ENCODE results near the gene CTIF.

The CTIF gene

DNA sequence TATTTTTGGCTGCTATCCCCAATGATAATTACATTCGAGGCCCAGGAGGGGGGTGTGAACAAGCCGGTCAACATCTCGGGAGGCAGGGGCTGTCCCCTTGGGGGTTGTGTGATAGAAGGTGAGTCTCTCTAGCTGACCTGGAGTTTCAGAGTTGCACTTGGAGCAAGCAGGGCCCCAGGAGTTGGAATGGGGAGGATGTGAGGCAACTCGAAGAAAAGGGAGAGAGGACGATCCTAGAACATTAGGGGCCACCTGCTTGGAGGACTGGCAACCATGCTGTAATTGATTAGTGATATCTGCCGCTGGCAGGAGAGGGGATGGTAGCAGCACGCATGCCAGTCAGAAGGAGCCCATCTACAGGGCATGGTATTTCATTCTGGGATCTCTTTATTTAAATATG is 122.6 kb downstream of the CTIF start:
- Histone ChIP-seq H3K9ac (ENCODE audit: low read depth, low read length) (no peak overlapping the region), H3K27me3 (ENCODE audit: control insufficient read depth, insufficient read depth, low read length) (no peaks in the 10 kb centered on the region), H3K9me3 (ENCODE audit: control insufficient read depth, insufficient read depth, low read length) (0 out of 2 replicates have a peak, but pooled peaks cover 4% of the 10 kb centered on the region), H3K36me3 (ENCODE audit: control insufficient read depth, insufficient read depth, low read length) (peaks cover 11% of the 10 kb centered on the region), H3K4me3 (ENCODE audit: low read depth, low read length) (no peak overlapping the region), H3K27ac (ENCODE audit: low read depth, low read length) (no peak overlapping the region), H3K4me1 (ENCODE audit: control insufficient read depth, insufficient read depth, low read length) (0 out of 2 replicates have a peak, but pooled peaks cover 2% of the 10 kb centered on the region)

DNA sequence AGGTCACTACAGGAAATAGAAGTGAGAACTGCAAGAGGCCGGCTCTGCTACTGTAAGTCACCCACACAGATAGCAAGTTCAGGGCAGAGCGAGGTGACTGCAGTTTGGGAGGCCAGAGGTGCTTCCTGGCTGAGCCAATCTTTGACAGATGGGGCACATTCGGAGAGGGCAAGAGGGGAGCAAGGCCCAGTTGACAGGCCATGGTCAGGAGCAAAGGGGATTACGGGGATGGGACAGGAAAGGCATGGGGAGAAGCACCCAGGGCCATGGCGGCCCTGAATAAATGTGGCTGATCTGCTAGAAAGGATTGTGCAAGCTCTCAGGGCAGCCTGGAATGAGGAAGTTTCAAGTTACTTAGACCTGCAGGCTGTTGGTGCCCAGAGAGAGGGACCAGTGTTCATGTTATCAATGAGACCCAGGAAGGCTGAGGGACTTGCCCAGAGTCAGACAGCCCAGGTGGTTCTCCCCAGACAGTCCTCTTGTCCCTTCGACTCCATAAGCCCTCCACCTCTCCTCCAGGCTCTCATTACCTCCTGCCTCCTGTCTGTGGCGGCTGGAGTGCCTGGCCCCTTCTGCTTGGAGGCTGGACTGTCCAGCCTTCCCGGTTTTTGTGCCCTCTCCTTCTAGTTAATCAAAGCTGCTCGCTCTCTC is 123.3 kb downstream of the CTIF start:
- Histone ChIP-seq H3K4me1 (ENCODE audit: control insufficient read depth, insufficient read depth, low read length) (0 out of 2 replicates have a peak, but pooled peaks cover 2% of the 10 kb centered on the region), H3K9me3 (ENCODE audit: control insufficient read depth, insufficient read depth, low read length) (0 out of 2 replicates have a peak, but pooled peaks cover 4% of the 10 kb centered on the region), H3K27me3 (ENCODE audit: control insufficient read depth, insufficient read depth, low read length) (no peaks in the 10 kb centered on the region), H3K36me3 (ENCODE audit: control insufficient read depth, insufficient read depth, low read length) (peaks cover 11% of the 10 kb centered on the region), H3K4me3 (ENCODE audit: low read depth, low read length) (no peak overlapping the region), H3K27ac (ENCODE audit: low read depth, low read length) (no peak overlapping the region), H3K9ac (ENCODE audit: low read depth, low read length) (no peak overlapping the region)

DNA sequence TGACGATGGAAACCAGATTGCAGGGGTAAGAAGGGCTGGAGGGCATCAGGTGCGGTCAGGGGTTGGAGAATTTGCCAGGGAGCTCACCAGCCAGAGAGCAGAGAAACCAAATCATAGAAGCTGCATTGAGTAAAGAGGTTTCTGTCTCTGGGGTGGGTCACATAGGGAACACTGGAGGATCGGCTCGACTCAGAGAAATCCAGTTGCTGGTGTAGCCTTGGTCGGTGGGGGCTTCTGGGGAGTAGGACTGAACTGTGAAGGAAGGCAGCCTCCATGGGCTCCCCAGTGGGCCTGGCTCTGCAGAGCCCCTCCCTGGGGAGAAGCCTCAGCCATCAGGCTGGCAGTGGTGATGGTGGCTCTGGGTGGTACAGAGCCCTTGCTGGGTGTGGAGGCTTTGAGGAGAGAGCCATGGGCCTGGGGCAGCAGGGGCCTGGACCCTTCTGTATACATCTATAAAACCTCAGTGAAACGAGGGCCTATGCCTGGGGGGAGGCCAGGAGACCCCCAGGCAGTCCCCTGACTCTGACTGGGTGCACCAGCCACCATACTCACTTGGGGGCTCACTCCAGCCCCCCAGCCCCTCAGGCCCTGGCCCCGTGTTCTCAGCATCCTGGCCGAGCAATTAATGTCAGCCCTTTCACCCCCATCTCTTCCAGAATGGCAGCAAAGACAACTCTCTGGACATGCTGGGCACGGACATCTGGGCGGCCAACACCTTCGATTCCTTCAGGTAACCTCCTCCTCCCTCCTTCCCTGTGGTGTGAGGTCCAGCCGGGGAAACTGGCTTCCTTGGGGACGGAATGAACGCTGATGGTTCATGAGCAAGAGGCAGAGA is 124.5 kb downstream of the CTIF start:
- Histone ChIP-seq H3K27me3 (ENCODE audit: control insufficient read depth, insufficient read depth, low read length) (no peaks in the 10 kb centered on the region), H3K9ac (ENCODE audit: low read depth, low read length) (no peak overlapping the region), H3K9me3 (ENCODE audit: control insufficient read depth, insufficient read depth, low read length) (0 out of 2 replicates have a peak, but pooled peaks cover 3% of the 10 kb centered on the region), H3K27ac (ENCODE audit: low read depth, low read length) (no peak overlapping the region), H3K36me3 (ENCODE audit: control insufficient read depth, insufficient read depth, low read length) (peaks cover 11% of the 10 kb centered on the region), H3K4me3 (ENCODE audit: low read depth, low read length) (no peak overlapping the region), H3K4me1 (ENCODE audit: control insufficient read depth, insufficient read depth, low read length) (0 out of 2 replicates have a peak, but pooled peaks cover 2% of the 10 kb centered on the region)

DNA sequence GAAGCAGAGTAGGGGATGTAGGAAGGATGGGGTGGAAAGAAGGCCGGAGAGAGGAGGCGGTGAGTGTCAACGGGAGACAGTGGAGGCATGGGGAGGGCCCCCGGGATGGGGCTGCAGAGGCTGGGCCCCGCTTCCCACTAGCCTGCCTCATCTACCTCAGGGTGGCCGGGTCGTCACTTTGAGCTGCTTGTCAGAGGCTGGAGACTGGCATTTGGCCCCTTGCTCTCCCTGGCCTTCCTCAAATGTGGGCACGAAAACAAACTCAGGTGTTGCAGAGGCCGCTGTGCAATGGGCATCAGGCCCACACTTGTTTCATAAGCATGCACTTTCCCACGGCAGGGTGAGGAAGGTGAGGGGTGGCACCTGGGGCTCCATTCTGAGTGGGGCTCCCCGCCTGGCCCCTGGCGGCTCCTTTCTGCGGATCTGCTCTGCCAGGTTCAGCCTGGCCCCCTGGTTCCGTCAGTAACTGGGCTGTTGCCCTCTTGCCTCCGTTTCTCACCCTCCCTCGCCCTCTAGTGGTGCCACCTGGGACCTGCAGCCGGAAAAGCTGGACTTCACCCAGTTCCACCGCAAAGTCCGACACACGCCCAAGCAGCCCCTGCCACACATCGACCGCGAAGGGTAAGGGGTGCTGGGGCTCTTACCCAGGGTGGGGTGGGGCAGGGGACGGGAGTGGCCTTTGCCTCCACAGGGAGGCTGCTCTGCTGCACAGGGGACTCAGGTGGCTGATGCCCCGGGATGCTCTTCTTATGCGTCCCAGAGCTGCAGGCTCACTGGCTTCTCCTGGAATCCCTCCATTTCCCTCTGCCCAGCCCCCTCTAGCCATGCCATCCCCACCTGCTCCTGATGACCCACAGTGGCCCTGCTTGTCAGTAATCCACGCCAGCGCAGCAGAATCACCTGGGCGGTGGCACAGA is 125.4 kb downstream of the CTIF start:
- Histone ChIP-seq H3K27ac (ENCODE audit: low read depth, low read length) (no peak overlapping the region), H3K9ac (ENCODE audit: low read depth, low read length) (no peak overlapping the region), H3K4me1 (ENCODE audit: control insufficient read depth, insufficient read depth, low read length) (0 out of 2 replicates have a peak, but pooled peaks cover 2% of the 10 kb centered on the region), H3K9me3 (ENCODE audit: control insufficient read depth, insufficient read depth, low read length) (0 out of 2 replicates have a peak, but pooled peaks cover 2% of the 10 kb centered on the region), H3K36me3 (ENCODE audit: control insufficient read depth, insufficient read depth, low read length) (peaks cover 11% of the 10 kb centered on the region), H3K4me3 (ENCODE audit: low read depth, low read length) (no peak overlapping the region), H3K27me3 (ENCODE audit: control insufficient read depth, insufficient read depth, low read length) (no peaks in the 10 kb centered on the region)

DNA sequence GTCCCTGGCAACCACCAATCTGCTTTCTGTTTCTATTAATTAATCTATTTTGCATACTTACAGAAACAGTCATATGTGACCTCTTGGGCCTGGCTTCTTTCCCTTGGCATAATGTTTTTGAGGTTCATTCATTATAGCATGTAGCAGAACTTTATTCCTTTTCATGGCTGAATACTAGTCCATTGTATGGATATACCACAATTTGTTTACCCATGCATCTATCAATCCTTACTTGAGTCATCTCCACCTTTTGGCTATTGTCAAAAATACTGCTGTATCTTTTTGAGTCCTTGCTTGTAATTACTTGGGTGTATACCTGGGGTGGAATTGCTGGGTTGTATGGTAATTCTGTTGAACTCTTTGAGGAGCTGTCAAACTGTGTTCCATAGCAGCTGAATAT is 126.8 kb downstream of the CTIF start:
- no peaks in the 10 kb centered on the region for H3K27me3 ChIP-seq (ENCODE audit: control insufficient read depth, insufficient read depth, low read length)
- no peak overlapping the region for H3K4me3 ChIP-seq (ENCODE audit: low read depth, low read length)
- 0 out of 2 replicates have a peak, but pooled peaks cover 2% of the 10 kb centered on the region for H3K9me3 ChIP-seq (ENCODE audit: control insufficient read depth, insufficient read depth, low read length)
- H3K36me3 ChIP-seq (ENCODE audit: control insufficient read depth, insufficient read depth, low read length): peaks cover 13% of the 10 kb centered on the region
- no peak overlapping the region for H3K27ac ChIP-seq (ENCODE audit: low read depth, low read length)
- H3K4me1 ChIP-seq (ENCODE audit: control insufficient read depth, insufficient read depth, low read length): 0 out of 2 replicates have a peak, but pooled peaks cover 2% of the 10 kb centered on the region
- no peak overlapping the region for H3K9ac ChIP-seq (ENCODE audit: low read depth, low read length)

DNA sequence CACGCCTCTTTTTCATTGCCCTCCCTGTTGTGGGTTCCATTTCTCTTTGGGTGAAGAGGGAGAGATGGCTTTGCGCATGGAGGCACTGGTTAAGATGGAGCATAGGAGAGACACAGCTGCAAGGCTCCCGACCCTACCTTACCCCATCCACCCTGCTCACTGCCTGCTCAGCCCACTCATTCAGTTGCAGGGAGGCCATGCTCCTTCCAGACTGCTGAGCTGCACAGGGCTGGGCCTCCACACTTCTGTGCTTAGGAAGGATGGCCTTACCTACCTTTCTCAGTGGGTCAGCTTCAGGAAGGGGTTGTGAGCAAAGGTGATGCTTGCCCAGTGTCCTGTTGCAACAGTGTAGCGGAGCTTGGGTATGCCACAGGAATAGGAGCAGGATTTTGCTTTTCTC is 127.8 kb downstream of the CTIF start:
- Histone ChIP-seq H3K27ac (ENCODE audit: low read depth, low read length) (no peak overlapping the region), H3K4me3 (ENCODE audit: low read depth, low read length) (no peak overlapping the region), H3K9ac (ENCODE audit: low read depth, low read length) (no peak overlapping the region), H3K9me3 (ENCODE audit: control insufficient read depth, insufficient read depth, low read length) (peaks cover 11% of the 10 kb centered on the region), H3K27me3 (ENCODE audit: control insufficient read depth, insufficient read depth, low read length) (no peaks in the 10 kb centered on the region), H3K36me3 (ENCODE audit: control insufficient read depth, insufficient read depth, low read length) (peaks cover 23% of the 10 kb centered on the region), H3K4me1 (ENCODE audit: control insufficient read depth, insufficient read depth, low read length) (0 out of 2 replicates have a peak, but pooled peaks cover 2% of the 10 kb centered on the region)

DNA sequence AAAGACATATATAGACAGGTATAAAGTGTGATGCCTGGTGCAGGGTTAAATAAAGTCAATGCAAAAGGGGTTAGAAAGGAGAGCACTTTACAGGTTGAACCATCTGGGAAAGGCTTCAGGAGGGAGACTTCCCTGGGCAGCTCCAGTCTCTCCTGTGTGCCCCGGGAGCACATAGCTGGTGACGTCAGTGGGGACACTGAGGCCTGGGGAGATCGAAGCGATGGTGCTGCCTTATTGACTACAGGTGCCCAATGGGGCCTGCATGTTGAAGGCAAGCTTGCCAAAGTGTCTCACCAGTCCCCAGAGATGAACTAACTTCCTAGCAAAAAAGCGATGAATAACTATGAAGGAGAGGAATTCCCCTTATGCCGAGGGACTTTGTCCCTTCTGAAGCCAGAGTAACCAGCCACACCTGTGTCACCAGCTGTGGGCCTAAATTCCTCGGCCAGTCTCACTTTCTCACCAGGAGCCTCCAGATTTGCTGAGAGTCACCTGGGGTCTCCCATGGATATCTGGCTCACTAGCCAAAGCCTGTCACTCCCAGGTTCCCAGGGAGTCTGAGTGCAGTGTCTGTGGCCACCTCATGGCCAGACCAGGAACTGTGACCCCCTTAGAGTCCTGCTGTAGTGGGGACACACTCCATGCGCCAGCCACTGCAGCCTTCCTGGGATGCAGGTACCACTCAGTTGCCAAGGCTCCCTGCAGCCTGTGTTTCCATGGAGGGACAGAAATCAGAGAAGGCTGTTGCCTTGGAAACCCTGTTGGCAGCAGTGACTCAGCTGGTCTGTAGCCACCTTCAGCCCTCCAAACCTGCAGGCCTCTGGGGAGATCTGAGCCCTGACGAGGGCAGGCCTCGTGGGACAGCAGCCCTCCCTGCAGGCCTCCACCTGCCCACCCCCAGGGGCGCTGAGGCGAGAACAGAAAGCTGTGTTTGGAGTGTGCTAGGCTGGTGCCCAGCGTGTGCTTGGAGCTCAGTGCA is 128.7 kb downstream of the CTIF start:
- Histone ChIP-seq H3K36me3 (ENCODE audit: control insufficient read depth, insufficient read depth, low read length) (peaks cover 24% of the 10 kb centered on the region), H3K9ac (ENCODE audit: low read depth, low read length) (no peak overlapping the region)

DNA sequence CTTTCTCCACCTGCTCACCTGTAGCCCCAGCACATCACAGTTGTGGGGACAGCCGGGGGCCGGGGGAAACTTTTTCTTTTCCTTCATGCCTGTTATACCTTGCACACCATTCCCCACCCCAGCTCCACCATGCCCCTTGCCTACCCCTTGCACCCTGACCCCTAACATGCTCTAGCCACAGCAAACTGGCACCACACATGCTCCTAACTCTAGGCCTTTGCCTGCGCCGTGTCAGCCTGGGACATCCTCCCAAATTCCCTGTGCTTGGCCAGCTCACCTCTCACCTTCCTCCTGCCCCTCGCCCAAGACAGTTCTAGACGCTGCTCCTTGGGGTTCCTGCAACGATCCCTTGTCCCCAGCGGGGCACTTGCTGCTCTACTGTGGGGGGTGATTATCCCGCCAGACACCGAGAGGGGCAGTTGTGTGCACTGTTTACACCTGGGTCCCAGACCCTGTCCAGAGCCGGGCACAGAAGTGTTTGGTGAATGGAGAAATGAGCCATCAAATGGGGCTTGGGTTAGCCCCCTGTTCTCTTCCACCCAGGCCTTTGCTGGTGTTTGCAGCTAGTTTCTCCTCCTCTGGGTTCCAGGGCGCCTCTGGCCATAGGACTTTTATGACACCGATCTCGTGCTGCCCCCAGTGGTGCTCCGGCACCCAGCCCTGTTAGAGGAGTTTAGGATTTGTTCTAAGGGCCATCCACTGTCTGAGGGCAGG is 129.8 kb downstream of the CTIF start:
- H3K9me3 ChIP-seq (ENCODE audit: control insufficient read depth, insufficient read depth, low read length): peaks cover 12% of the 10 kb centered on the region
- H3K27me3 ChIP-seq (ENCODE audit: control insufficient read depth, insufficient read depth, low read length): no peaks in the 10 kb centered on the region
- no peak overlapping the region for H3K4me3 ChIP-seq (ENCODE audit: low read depth, low read length)
- no peak overlapping the region for H3K9ac ChIP-seq (ENCODE audit: low read depth, low read length)
- H3K36me3 ChIP-seq (ENCODE audit: control insufficient read depth, insufficient read depth, low read length): peaks cover 24% of the 10 kb centered on the region
- no peaks in the 10 kb centered on the region for H3K4me1 ChIP-seq (ENCODE audit: control insufficient read depth, insufficient read depth, low read length)
- no peak overlapping the region for H3K27ac ChIP-seq (ENCODE audit: low read depth, low read length)

More for the DNA sequence above, 128.7 kb downstream of the CTIF start:
- H3K4me1 ChIP-seq (ENCODE audit: control insufficient read depth, insufficient read depth, low read length): no peaks in the 10 kb centered on the region
- peaks cover 12% of the 10 kb centered on the region for H3K9me3 ChIP-seq (ENCODE audit: control insufficient read depth, insufficient read depth, low read length)
- H3K27ac ChIP-seq (ENCODE audit: low read depth, low read length): no peak overlapping the region
- H3K27me3 ChIP-seq (ENCODE audit: control insufficient read depth, insufficient read depth, low read length): no peaks in the 10 kb centered on the region
- no peak overlapping the region for H3K4me3 ChIP-seq (ENCODE audit: low read depth, low read length)

DNA sequence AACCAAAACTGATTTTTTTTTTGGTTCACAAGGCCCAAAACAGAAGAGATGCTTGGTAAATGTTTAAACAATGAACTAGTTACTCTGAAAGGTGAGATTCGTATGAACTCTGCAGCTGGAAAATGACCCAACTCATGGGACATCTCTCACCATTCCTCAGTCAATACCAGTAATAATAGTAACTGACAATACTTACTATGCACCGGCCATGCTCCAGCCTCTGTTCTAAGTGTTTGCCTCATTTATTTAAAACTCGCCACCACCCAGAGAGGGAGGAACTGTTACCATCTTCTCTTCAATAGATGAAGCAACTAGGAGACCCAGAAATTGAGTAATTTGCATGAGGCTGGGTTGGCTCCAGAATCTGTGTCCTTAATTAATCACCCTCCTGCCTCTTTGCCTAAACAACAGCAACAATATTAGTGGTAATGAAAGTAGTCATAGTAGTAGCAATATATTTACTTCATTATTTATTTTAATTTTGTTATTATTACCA is 130.4 kb downstream of the CTIF start:
- Histone ChIP-seq H3K27me3 (ENCODE audit: control insufficient read depth, insufficient read depth, low read length) (no peaks in the 10 kb centered on the region), H3K4me3 (ENCODE audit: low read depth, low read length) (no peak overlapping the region), H3K36me3 (ENCODE audit: control insufficient read depth, insufficient read depth, low read length) (peaks cover 24% of the 10 kb centered on the region), H3K9me3 (ENCODE audit: control insufficient read depth, insufficient read depth, low read length) (peaks cover 12% of the 10 kb centered on the region), H3K9ac (ENCODE audit: low read depth, low read length) (no peak overlapping the region), H3K27ac (ENCODE audit: low read depth, low read length) (no peak overlapping the region), H3K4me1 (ENCODE audit: control insufficient read depth, insufficient read depth, low read length) (no peaks in the 10 kb centered on the region)
